GM21360 (cell line): ENCODE results near the gene ATPAF2.

Experiments used
- ATAC-seq: cut with Tn5 transposase; IDR thresholded peaks from one replicate; pipeline ENCODE4 v1.9.1; 2021; ENCODE audit warnings: mild to moderate bottlenecking, moderate library complexity; ENCODE audit not compliant: unreplicated experiment

The ATPAF2 gene

DNA sequence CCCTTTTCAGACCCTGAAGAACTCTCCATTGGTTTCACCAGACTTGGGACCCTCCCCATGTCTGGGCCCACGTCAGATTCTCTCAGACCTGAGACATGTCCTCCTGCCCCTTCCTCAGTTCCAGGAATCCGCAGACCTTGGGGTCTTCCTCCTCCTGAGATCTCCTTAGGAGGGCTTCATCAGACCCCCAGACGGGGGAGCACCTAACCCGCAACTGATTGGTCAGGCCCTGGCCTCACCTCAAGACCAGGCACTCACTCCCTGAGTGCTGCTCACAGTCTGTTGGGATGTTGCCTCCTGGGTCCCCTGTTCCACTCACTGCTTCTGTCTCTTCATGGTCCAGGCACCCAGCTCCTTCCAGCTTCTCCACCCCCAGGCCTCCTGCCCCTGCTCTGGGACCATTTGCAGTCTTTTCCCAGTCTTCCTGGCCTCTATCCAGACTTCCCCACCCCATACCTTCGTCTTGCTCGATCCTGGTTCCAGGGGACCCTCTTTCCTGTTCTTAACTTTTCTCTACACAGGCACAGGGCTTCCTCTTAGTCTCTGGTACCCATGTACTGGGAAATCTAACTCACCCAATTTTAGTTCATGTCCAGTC lies 1.4 kb upstream of the ATPAF2 start:
- no peak for ATAC-seq

DNA sequence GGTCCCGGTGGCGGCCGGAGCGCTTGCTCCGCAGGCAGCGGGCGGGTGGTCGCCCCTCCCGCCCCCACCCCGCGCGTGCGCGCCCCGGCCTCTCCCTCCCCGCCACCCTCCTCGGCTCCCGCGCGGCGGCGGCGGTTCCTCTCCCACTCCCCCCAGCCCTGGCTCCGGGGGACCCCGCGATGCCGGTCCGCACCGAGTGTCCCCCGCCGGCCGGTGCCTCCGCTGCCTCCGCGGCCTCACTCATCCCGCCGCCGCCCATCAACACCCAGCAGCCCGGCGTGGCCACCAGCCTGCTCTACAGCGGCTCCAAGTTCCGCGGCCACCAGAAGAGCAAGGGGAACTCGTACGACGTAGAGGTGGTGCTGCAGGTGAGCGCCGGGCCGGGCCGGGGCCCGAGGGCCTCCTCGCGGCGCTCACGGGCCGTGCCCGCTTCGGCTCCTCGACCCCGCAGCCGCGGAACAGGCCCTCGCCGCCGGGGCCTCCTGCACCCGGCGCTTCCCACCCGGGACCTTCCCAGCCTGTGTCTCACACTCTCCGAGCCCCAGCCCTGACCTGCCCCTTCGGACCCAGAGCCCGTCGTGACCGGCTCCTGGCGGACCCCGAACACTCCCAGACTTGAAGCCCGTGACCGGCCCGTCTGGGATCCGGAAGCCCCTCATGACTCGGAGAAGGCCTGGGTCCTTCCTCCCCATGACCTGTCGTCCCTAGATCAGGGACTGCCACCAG lies 730 bp upstream of the ATPAF2 start:
- ATAC-seq = peak; percentile 9

DNA sequence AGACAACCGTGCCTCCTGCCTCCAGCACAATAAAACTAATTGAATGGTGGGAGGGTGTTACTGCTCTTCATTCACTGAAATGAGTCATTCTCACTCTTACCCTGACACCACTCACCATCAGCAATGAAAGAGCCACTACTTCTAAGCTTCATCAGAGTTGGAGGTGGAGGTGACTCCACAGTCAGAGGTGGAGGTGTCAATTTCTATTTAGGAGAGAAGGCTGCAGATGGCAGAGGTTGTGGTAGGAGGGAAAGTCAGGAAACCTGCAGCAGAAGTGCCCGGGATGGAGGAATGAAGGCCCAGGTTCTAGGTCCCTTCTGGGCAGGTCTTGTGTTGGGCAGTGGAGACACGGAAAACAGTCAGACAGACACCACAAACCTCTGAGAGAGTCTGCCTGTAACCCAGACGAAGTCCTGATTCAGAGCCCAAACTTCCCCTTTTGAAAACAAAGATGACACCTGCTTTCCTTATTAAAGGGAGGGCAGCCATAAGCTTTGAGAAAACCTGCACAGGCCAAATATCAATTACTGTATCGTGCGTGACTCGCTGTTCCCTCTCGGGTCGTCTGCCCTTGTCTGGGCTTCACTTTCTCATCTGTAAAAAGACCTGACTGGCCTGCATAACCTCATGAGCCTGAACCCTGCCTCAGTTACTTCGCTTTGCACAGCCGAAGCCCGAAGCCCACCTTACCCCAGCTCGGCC lies 668 bp downstream of the ATPAF2 start:
- ATAC-seq = no peak

DNA sequence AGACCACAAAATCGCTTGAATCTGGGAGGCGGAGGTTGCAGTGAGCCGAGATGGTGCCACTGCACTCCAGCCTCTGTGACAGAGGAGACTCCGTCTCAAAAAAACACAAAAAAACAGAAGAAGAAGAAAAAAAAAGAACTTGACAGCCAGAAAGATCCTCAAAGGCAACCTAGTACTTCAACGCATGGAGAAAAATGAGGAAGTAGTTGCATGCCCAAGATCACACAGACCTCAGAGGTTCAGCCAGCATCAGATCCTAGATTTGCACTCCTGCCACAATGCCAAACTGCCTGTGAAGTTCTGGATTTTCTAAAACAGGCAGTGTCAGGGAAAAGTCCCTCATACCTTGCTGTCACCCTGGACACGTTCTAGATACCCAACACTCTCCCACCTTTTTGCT lies 1.5 kb downstream of the ATPAF2 start:
- ATAC-seq = no peak

DNA sequence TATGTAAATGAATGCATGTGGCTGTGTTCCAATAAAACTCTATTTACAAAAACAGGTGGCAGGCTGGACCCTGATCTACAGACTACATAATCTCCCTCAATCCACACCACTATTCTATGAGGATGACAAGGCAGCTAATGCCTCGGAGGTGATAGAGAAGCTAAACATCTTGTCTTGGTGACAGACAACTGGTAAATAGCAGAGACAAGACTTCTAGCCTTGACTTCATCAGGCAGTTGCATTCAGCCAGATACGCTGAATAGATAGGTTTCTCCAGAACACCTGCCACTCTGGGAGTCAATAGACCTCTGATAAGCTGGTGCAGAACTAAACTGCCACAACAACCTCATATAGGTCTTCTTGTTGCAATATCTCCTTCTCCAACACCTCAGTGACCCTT lies 3.3 kb downstream of the ATPAF2 start:
- no peak for ATAC-seq

DNA sequence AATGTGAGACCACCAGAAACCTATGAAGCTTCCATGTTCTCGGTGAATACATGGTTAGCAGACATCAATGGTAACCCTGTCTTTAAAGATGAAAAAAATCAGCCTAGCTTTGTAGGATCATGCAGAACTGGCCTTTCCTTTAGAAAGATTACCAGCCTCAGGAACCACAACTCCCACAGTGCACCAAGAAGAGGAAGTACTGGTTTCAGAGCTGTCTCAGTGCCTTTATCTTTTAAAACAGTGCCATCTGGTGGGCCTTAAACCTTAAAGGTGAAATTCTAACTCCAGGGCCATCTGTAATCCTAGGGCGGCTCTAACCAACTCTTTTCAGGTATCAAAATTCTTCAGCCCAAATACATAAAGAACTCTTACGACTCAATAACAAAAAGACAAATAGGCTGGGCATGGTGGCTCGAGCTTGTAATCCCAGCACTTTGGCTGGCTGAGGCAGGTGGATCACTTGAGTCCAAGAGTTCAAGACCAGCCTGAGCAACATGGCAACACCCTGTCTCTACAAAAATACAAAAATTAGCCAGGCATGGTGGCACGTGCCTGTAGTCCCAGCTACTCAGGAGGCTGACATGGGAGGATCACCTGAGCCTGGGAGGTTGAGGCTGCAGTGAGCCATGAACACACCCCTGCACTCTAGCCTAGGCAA lies 5.4 kb downstream of the ATPAF2 start:
- peak; percentile 58 for ATAC-seq

DNA sequence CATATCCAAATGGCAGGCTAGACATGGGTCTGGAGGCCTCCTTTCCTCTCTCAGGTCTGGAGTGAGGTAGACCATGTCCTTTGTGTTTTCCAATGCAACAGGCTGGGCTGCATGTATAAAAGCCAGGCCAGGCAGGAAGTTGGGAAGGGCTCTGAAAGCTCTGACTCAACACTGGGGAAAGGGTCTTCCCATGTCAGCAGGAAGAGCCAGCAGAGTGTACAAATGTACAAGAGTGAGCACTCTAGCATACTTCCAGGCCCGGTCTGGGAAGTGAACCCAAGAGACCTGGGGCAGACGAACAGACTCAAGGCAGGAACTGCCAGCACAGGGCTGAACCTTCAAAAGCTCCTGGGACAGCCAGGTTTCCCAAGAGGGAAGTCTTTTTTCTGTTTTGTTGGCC lies 7.0 kb downstream of the ATPAF2 start:
- ATAC-seq = no peak

DNA sequence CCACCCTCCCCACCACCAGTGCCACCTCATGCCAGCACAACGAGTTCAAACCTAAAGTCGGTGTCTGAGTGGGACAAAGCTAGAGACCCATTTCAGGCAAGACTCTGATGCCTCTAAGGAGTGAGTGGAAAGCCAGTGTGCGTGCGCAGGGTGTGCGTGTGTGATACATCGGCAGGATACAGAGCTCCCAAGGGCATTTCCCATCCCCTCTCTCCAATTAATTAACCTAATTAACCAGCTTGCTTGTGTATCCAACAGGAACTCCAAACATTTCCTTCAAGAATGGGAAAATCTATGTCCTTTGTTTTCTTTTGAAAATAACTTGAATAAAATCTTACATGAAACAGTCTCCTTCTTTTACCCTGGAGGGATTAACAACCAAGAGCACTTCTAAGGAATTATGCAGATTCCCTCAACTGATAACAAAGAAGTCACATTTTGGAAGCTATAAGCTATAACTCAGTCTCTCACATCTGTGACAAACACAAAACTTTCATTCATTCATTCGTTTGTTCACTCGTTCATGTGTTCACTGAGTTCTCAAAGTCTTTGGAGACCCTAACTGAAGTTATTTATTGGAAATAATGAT lies 9.9 kb downstream of the ATPAF2 start:
- no peak for ATAC-seq

DNA sequence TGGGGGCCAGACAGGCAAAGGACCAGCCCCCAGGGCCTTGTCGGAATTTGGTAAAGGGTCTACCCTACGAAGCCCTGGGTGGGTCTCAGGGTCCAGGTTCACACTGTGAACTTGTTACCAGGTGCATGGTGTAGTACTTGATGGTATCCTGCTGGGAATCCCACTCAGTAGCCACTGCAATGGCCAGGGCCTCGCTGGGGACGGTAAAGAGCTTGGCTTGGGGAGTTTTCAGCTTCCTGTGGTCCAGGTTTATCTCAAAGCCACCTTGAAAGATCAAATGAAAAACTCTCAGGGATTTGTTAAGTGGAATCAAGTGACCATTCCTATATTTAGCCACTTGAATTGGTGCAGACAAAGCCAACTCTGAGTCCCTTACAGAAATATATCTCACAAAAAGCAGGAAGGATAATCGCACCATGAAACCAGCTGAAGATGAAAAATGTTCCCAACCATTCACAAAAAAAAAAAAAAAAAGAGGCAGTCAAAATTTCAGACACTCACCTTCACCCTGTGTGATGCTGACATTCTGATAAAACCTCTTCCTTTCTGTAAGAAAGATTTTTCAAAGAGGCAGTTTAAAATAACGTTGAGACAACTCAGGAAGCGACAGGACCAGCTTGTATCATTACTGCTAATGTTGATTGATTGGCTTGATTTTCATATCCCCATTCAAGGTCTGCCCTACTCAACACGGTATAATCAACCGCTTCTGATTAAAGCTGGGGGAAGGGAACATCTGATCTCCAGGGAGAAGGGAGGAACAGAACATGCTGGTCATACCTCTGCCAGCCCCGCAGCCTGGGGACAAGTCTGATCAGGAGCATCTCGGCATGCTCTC lies 10.6 kb downstream of the ATPAF2 start:
- ATAC-seq = no peak

DNA sequence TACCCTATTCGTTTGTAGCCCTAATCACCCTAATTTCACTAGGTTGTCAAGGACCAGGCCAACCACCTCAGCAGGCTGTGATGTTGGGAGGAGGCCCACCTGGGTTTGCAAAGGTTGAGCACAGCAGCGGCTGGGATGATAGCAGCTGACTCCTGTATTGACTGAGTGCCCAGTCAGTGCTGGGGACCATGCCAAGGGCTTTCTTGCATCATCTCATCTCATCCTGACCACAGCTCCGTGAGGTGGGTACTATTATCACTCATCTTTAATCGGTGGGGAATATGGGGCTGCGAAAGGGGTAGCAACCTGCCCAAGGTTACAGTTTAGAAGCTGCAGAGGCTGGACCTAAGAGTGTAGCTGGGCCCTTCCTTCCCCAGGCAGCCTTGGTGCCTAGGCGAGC lies 11.7 kb downstream of the ATPAF2 start:
- no peak for ATAC-seq

DNA sequence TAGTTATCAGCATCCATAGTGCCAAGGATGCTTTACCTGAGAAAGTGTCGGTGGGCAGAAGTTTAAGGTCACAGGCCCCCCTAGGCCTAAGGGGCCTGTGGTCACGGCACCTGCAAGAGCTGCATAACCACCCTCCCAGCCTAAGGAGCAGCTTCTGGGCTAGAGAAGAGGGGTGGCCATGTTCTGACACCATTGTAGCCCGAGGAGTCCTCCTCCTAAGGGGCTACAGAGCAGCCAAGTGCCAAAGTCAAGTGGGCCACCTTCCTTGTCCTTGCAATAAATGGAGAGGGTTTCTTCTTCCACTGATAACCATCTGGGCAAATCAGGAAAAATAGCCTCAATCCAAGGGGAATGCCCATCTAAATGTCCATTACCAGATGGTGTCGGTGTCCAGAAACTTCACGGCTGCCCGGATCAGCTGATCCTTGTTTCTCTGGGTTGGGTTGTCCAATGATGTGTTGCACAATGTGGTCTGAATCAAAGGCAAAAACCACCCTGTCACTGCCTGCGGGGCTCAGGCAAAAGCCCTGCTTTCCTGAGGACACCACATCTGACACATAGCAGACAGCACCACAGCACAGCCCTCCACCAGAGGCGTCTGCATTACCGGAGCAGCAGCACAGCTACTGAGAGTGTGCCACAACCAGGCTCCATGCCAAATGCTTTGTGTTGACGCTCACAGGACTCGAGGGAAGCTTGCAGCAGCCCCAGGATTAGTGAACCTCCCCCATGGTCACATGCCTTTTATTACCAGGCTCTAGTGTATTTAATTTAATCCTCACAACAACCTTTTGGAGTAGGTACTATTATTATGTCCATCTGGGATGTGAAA lies 12.8 kb downstream of the ATPAF2 start:
- ATAC-seq = no peak

DNA sequence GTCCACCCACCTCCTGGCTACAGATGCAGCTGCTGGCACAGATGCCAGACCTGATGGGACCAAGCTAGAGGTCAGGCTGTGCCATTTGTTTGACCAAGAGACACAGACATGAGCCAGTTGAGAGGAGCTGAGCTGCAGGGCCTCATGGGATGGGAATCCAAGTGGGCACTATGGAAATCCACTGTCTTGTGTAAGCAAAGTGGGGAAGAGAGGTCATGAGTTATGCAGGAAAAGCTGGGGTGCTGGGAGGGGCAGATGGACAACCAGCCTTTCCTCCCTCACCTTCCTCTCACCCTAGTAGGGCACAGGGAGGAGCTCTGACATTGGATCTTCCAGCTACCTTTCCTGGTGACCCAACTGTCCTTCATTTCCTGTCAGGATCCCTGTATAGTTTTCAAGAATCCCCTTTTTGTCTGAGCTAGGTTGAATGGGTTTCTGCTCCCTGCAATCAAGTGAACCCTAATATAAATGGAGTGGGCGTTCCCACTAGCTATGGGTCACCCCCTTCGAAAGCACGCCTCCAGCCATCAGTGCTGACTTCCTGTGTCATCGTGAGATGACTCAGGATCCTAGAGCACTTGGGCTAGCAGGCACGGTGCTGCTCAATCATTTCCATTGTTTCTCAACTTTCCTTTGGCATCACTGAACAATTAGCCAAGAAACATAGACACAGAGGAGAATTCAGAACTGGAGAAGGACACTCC lies 13.6 kb downstream of the ATPAF2 start:
- no peak for ATAC-seq

DNA sequence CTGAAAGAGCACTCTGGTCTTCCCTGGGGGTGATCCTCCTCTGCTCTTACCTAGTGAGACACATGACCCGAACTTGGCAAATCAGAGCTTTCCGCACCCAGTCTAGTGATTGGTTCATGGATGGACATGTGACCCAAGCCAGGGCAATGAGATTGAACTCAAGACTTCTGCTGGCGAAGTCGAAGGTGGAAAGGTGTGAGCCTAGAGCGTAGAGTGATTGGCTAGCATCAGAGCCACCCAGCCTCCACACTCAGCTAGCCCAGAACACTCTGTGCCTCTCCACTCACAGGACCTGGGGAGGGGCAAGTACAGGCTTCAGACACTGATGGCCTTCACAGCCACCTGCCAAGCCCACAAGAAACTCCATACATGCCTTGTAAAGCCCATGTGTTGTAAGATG lies 17.6 kb downstream of the ATPAF2 start:
- ATAC-seq = no peak

DNA sequence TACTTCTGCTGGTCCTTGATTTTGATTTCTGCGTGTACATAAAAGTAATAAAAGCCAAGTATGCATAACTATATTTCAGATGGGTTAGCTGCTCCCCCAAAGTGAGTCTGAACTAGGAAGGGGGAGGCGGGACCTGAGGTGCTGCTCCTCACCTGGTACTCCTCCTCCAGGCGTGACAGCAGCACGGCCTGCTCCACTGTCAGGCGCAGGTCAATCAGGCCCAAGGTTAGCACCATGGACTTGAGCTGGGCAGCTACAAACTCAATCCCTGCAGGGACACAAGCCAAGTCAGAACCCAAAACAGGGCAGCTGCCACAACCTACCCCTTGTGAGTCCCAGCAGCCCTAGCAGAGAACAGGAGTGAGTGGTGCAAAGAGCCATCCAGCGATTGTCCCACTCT lies 18.0 kb downstream of the ATPAF2 start:
- ATAC-seq = no peak

DNA sequence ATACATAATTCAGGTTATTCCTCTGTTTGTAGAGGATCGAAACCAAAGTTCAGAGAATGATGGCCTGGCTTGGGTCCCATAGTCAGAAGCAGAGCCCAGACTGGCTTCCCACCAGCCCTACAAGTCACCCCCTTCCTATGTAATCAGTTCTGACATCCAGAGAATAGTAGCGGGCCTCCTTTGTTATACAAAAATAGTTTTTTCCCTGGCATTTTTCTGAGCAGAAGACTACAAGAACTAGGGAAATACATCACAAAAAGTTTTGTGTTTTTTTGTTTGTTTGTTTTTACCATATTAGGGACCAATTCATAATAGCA lies 19.2 kb downstream of the ATPAF2 start:
- no peak for ATAC-seq

DNA sequence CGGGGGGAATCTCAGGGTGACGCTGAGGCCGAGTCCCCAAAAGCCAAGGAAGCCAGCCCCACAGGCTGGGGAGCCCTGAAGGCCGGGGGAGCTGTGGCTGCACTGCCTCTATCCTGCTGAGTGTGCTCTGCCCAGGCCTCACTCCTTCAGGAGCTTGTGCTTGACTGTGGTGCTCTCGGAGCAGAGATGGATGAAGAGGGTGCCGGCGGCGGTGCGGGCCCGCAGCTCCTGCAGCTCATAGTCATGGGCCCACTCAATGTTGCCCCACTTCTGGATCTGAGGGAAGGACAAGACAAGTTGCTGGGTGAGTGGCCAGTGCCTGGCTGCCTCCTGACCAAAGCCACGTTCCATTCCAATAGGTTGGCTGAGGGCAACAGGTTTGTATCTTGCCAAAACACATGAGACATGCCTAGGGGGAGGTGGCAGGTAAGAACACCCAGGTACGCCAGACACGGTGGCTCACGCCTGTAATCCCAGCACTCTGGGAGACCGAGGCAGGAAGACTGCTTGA lies 20.5 kb downstream of the ATPAF2 start:
- ATAC-seq = no peak

DNA sequence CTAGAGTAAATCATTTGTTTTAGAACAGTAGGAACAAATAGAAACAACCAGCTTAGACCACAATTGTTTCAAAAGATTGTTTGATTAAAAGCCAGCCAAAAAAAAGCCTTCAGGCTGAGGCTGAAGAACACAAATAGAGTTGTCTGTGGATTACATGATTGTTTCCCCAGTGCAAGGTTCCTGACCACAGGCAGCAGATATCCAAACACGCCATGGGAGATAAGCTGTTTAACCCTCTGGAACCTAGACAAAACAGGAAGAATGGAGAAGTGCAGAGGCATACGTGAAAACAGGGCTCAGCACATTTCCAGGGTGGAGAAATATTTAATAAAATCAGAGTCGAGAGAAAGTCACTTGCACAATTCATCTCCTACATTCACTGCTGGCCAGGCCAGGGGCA lies 21.0 kb downstream of the ATPAF2 start:
- no peak for ATAC-seq

DNA sequence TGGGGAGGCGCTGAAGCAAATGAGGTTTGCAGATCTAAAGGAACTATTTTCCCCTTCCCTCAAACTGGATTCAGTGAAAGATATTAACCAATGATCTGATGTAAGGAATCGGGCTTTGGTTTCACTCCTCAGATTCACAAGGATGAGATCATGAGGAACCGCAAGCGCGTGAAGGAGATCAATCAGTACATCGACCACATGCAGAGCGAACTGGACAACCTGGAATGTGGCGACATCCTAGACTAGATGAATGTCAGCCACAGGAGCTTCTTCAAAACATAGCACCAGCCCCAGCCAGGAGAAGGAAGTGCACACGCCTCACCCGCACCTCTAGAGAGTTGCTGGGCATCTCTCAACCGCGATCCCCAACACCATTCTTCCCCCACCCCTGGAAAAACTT lies 22.5 kb downstream of the ATPAF2 start:
- no peak for ATAC-seq

DNA sequence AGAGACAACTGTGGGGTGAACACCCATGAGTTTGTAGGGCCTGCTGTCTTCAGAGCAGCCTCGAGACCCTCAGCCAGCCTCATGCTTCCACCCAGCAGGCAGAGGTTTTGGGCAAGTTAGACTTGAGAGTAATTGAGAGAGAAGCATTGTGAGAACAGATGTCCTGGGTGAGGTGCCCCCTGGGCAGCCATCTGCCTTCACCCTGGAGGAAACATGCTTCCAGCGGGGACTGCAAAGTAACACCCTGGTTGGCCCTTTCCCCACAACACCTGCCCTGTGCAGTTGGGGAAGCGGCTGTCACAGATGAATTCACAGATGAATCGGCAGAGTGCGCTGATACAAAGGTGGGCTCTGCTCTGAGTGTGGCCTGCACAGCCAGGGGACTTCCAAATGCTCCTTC lies 23.4 kb downstream of the ATPAF2 start:
- ATAC-seq = no peak
